Left ventricle myocardium inferior (tissue), 1 donor: ENCODE results near the gene RFC4. TPM values are rescaled to one million over a fixed set of nuclear protein-coding genes. Genes with fewer than 3 reads are reported as not detected.
A peak's percentile ranks its signal among the peaks of the same experiment; 100 is the strongest.

Experiments used
- DNase-seq: peaks from one replicate; pipeline ENCODE4 v3.0.0-alpha.2; 2020
- H3K27ac ChIP-seq: fragments of 200-600 bp; replicated peaks from 2 replicates; pipeline ENCODE4 v1.8.0; 2021
- H3K27me3 ChIP-seq: fragments of 200-600 bp; 2 replicates; pipeline ENCODE4 v1.8.0; 2021; ENCODE audit warnings: low read depth
- H3K36me3 ChIP-seq: fragments of 200-600 bp; 2 replicates; pipeline ENCODE4 v1.8.0; 2021
- H3K4me1 ChIP-seq: fragments of 200-600 bp; 2 replicates; pipeline ENCODE4 v1.8.0; 2021
- H3K4me3 ChIP-seq: fragments of 200-600 bp; 2 replicates; pipeline ENCODE4 v1.8.0; 2021; ENCODE audit warnings: mild to moderate bottlenecking, moderate library complexity
- H3K9me3 ChIP-seq: fragments of 200-600 bp; replicated peaks from 2 replicates; pipeline ENCODE4 v1.8.0; 2021
- intact Hi-C: fragments of 100-400 bp; cut with micrococcal nuclease; formaldehyde crosslinking; loops from one replicate; pipeline ENCODE4 v1.11.0; 2022
- total RNA-seq: library from RNA; stranded (reverse); fragmentation: NEBNext Ultra II Directional; extraction: Animal tissue kit (Norgen Biotek cat#: 25700); gene quantifications from one replicate; pipeline ENCODE4 v1.2.1, GENCODE V29; 2021
- TF ChIP-seq, protein P1 (sequence below): fragments of 200-600 bp; IDR thresholded peaks from 2 replicates; pipeline ENCODE4 v1.8.0; 2021; ENCODE audit warnings: antibody characterized with exemption, mild to moderate bottlenecking, borderline replicate concordance
- donor health status: DM: no; HTN: yes; CAD: no; lungs with severe emphysema.

Gene RFC4
- total RNA-seq, 1 donor from 2014 or later: 9.6 TPM

DNA sequence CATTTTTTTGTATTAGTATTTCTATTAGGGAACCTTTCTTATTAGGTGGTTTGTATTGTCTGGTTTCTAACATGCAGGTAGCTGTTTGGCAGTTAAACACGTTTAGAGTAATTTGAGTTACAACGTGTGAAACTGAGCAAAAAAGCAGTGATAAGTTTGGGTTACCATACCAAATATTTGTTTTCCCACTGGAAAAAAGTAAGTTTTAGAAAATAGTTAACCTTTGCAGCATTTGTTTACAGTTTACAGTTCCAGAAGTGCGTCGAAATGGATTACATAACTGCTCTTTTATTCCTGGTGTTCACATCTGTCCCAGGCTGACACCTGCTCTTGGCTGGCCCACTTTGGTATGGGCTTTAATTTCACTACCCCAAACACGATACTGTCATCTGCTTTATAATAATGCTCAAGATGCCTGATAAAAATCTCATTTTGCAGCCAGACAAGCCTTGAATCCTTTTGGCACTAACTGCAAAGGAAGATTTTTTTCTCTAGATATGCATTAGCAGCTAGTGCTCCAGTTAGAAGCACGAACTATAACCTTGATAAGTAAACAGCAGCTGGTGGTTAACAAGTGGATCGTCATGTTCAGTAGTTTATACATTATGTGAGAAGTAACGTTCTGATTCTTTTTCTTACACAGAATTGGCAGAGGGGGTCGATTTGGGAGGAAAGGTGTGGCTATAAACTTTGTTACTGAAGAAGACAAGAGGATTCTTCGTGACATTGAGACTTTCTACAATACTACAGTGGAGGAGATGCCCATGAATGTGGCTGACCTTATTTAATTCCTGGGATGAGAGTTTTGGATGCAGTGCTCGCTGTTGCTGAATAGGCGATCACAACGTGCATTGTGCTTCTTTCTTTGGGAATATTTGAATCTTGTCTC lies 17.6 kb downstream of the RFC4 start:
- H3K36me3 ChIP-seq: peaks cover 68% of the 10 kb centered on the region

DNA sequence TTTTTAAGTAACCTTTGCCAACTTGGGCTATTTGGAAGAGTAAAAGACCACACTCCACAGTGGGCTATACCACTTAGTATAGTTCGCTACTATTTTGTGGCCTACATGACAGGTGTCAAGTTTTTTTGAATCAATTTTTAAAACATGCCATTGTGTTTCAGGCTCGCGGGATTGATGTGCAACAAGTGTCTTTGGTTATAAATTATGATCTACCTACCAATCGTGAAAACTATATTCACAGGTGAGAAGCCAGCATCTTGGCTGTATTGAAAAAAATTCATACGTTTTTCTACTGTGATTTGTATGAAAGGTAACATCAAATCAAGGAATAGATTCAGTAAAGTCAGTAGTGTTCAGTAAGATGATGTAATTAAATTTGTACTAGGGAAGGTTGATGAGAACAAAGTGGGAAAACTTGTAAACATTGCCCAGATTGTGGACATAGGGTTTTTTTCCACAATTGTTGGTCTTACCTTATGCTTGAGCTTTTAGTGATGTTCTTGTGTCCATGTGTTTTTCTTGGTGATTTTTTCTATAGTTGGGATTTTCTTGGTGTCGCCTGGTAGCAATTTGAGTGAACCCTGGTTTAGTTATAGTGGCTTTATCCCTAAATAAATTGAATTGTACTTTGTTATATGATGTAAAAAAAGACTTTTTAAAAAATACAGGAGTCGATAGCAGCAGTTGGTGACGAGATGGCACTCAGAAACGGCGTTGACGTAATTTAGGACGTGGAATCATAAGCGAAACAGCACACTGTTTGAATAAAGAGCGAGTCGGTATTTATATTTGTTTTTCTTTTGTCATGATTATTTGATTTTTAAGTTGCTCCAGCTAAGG lies 18.4 kb downstream of the RFC4 start:
- no peak for DNase-seq
- H3K27me3 ChIP-seq: no peaks in the 10 kb centered on the region
- intact Hi-C loops: no loop called here
- H3K27ac ChIP-seq: no peak overlapping the region
- H3K4me3 ChIP-seq: peak overlapping the region; percentile 94
- H3K9me3 ChIP-seq: no peaks in the 10 kb centered on the region
- H3K36me3 ChIP-seq: peaks cover 65% of the 10 kb centered on the region
- TF ChIP-seq, protein P1, sequence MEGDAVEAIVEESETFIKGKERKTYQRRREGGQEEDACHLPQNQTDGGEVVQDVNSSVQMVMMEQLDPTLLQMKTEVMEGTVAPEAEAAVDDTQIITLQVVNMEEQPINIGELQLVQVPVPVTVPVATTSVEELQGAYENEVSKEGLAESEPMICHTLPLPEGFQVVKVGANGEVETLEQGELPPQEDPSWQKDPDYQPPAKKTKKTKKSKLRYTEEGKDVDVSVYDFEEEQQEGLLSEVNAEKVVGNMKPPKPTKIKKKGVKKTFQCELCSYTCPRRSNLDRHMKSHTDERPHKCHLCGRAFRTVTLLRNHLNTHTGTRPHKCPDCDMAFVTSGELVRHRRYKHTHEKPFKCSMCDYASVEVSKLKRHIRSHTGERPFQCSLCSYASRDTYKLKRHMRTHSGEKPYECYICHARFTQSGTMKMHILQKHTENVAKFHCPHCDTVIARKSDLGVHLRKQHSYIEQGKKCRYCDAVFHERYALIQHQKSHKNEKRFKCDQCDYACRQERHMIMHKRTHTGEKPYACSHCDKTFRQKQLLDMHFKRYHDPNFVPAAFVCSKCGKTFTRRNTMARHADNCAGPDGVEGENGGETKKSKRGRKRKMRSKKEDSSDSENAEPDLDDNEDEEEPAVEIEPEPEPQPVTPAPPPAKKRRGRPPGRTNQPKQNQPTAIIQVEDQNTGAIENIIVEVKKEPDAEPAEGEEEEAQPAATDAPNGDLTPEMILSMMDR: no peak
- H3K4me1 ChIP-seq: peaks cover 60% of the 10 kb centered on the region

More for the DNA sequence above, 17.6 kb downstream of the RFC4 start:
- peak overlapping the region; percentile 9 for H3K4me3 ChIP-seq
- no peaks in the 10 kb centered on the region for H3K9me3 ChIP-seq
- TF ChIP-seq, protein P1: no peak
- DNase-seq: no peak
- no peaks in the 10 kb centered on the region for H3K27me3 ChIP-seq
- intact Hi-C loops: no loop called here
- H3K27ac ChIP-seq: no peak overlapping the region
- peaks cover 55% of the 10 kb centered on the region for H3K4me1 ChIP-seq

DNA sequence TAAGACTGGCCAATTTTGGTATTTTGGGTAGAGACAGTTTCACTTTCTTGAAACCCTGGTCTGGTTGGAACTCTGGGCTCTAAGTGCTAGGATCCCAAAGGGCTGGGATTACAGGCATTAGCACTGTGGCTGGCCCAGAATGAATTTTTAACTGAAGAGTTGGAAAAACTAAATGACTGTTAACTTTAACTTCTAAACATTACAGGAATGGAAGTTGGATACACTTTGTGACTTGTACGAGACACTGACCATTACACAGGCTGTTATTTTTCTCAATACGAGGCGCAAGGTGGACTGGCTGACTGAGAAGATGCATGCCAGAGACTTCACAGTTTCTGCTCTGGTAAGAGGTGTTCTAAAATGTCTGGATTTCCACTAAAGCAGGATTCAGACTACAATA lies 19.4 kb downstream of the RFC4 start:
- TF ChIP-seq, protein P1: no peak
- Histone ChIP-seq H3K27me3 (no peaks in the 10 kb centered on the region), H3K4me1 (peaks cover 69% of the 10 kb centered on the region), H3K4me3 (peak overlapping the region; percentile 94), H3K36me3 (peaks cover 65% of the 10 kb centered on the region), H3K27ac (no peak overlapping the region), H3K9me3 (no peaks in the 10 kb centered on the region)
- intact Hi-C loops: no loop called here
- DNase-seq: no peak

DNA sequence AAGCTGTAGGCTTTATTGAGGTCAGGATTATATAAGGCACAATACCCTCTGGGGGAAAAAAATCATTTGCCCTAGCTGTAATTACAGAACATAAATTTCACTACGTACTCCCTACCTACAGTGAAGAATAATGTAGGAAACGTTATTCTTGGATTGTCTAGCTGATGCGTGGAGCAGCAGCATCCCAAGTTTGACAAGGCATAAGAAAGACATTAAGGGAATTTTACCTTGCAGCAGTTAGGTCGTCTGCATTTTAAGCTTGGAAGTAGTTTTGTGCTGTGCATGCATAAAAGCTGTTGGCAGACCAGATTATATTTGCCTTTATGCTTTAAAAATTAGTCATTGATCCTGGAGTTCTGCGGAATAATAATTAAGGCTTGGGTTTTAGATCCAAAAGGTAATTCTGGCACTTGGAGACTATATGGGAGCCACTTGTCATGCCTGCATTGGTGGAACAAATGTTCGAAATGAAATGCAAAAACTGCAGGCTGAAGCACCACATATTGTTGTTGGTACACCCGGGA lies 20.7 kb downstream of the RFC4 start:
- H3K4me1 ChIP-seq: peaks cover 69% of the 10 kb centered on the region
- H3K27ac ChIP-seq: no peak overlapping the region
- intact Hi-C loops: no loop called here
- no peaks in the 10 kb centered on the region for H3K27me3 ChIP-seq
- TF ChIP-seq, protein P1: no peak
- no peaks in the 10 kb centered on the region for H3K9me3 ChIP-seq
- H3K4me3 ChIP-seq: peak overlapping the region; percentile 94
- no peak for DNase-seq
- H3K36me3 ChIP-seq: peaks cover 64% of the 10 kb centered on the region

DNA sequence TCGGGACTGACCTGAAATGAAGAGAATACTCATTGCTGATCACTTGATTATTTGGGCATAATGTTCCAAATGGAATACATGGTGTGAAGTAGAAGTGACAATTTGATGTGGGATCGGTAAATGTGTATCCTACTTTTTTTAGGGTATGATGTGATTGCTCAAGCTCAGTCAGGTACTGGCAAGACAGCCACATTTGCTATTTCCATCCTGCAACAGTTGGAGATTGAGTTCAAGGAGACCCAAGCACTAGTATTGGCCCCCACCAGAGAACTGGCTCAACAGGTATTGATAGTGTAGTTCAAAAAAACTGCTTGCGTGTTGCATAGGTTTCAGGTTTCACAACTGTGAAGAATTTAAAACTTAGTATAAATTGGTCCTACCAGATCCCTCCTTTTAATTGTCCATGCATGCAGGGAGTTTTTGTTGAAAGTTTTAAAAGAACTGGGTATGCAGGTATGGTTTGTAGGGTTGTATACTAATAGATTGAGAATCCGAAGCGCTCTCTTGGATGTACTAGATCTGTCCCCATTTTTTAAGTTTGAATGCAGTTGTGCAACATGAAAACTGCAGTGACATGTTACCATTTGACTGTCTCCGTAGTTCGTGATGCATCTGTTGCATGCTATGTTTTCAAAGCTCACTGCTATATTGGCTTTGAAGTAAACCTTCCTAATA lies 21.3 kb downstream of the RFC4 start:
- intact Hi-C loops: no loop called here
- H3K36me3 ChIP-seq: peaks cover 58% of the 10 kb centered on the region
- peaks cover 69% of the 10 kb centered on the region for H3K4me1 ChIP-seq

More for the DNA sequence above, 21.3 kb downstream of the RFC4 start:
- Histone ChIP-seq H3K27me3 (no peaks in the 10 kb centered on the region), H3K27ac (peak overlapping the region; percentile 4), H3K4me3 (peak overlapping the region; percentile 94), H3K9me3 (no peaks in the 10 kb centered on the region)
- DNase-seq: no peak
- TF ChIP-seq, protein P1: no peak
